ENCODE results near the gene SMIM28. TPM values are rescaled to one million over a fixed set of nuclear protein-coding genes. Genes with fewer than 3 reads are reported as not detected.

The SMIM28 gene
- total RNA-seq, 2 donors from 2014 or later: not detected

GRCh38 chr6:138431256-138432062 is 53.8 kb downstream of the SMIM28 start:
- H3K27me3 ChIP-seq (replicated peaks; ENCODE audit: insufficient read depth): no peaks in the 10 kb centered on the region
- DNase-seq (ENCODE audit: low spot score): no peak
- 90% methylated on average over 18 of the region's 19 CpGs for WGBS
- H3K27ac ChIP-seq: no peak overlapping the region
- no peak overlapping the region for H3K4me3 ChIP-seq
- no peaks in the 10 kb centered on the region for H3K9me3 ChIP-seq
- no peak for TF ChIP-seq POLR2AphosphoS5 (IDR thresholded peaks at IDR 0.05)
- TF ChIP-seq POLR2A (IDR thresholded peaks at IDR 0.05): no peak
- TF ChIP-seq, protein P1, sequence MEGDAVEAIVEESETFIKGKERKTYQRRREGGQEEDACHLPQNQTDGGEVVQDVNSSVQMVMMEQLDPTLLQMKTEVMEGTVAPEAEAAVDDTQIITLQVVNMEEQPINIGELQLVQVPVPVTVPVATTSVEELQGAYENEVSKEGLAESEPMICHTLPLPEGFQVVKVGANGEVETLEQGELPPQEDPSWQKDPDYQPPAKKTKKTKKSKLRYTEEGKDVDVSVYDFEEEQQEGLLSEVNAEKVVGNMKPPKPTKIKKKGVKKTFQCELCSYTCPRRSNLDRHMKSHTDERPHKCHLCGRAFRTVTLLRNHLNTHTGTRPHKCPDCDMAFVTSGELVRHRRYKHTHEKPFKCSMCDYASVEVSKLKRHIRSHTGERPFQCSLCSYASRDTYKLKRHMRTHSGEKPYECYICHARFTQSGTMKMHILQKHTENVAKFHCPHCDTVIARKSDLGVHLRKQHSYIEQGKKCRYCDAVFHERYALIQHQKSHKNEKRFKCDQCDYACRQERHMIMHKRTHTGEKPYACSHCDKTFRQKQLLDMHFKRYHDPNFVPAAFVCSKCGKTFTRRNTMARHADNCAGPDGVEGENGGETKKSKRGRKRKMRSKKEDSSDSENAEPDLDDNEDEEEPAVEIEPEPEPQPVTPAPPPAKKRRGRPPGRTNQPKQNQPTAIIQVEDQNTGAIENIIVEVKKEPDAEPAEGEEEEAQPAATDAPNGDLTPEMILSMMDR (IDR thresholded peaks at IDR 0.05): no peak
- H3K4me1 ChIP-seq (replicated peaks): no peaks in the 10 kb centered on the region
- intact Hi-C loops (cut with DNase I): no loop called here
- no peaks in the 10 kb centered on the region for H3K36me3 ChIP-seq

DNA sequence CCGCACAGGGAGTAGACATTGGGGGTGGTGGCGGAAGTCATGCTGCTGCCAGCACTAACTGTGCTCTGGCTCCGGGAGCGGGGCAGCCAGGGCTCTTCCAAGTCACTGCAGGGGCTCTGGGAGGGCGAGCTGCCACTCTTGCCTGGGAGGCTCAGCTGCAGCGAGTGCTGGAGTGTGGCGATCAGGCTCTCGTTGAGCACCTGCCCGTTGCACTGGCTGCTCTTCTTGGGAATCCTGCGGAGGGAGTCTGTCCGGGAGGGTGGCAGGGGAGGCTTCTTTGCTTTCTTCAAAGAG is 54.3 kb downstream of the SMIM28 start:
- Histone ChIP-seq H3K27me3 (replicated peaks; ENCODE audit: insufficient read depth) (no peaks in the 10 kb centered on the region), H3K9me3 (no peaks in the 10 kb centered on the region), H3K36me3 (no peaks in the 10 kb centered on the region), H3K27ac (no peak overlapping the region), H3K4me3 (no peak overlapping the region), H3K4me1 (replicated peaks) (no peaks in the 10 kb centered on the region)
- TF ChIP-seq POLR2A (IDR thresholded peaks at IDR 0.05) (no peak), POLR2AphosphoS5 (IDR thresholded peaks at IDR 0.05) (no peak)
- TF ChIP-seq, protein P1 (IDR thresholded peaks at IDR 0.05): no peak
- intact Hi-C loops (cut with DNase I): no loop called here
- 86% methylated on average over 9 of the region's 11 CpGs for WGBS
- no peak for DNase-seq (ENCODE audit: low spot score)

Small RNA genes within 50 kb of the gene (small RNA-seq; reads per million reads assigned to genes)
- gene AL031003.1: 0 reads per million in 2 donors

Other genes with a start within 250 kb of the SMIM28 start
- 10 to 100 TPM; 41.0 to 80.1 TPM for gene ARFGEF3, start 216.0 kb upstream of the SMIM28 start, total RNA-seq
- not detected for gene PBOV1, start 159.4 kb upstream of the SMIM28 start, total RNA-seq
- gene HEBP2, start 26.3 kb downstream of the SMIM28 start, total RNA-seq: 100 to 1,000 TPM in 1 of 2 donors, 10 to 100 TPM in 1; 95.4 to 187 TPM
- 10 to 100 TPM in 1 of 2 donors, 1 to 10 TPM in 1; 2.1 to 10.7 TPM for gene NHSL1, start 121.6 kb downstream of the SMIM28 start, total RNA-seq